Measurements from ENCODE around the gene EYA2. TPM values are rescaled to one million over a fixed set of nuclear protein-coding genes. Genes with fewer than 3 reads are reported as not detected.

EYA2 gene
- total and polyA plus RNA-seq, 4 donors, result 1.6 to 4.4 (median 2.1) TPM

GRCh38 chr20:46865824-46866223 lies 28.8 kb upstream of the EYA2 start:
- 94 to 96% methylated on average over 4 of the region's 4 CpGs for WGBS, 2 donors

DNA sequence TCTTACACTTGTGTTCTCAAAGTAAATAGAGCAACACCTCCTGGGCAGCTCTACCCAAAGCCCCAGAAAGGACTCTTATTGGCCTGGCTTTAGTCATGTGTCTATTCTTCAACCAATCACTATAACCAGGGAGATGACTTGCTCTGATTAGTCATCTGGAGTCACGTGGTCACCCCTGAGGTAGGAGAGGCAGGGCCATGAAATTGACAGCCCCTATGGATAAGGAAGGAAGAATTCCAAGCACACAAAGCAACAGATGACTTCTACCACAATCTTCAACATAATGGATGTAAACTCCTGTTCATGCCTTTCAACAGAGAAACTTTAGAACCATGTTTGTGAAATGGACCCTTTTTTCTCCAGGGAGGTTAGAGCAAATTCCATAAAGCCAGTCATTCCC lies 24.6 kb upstream of the EYA2 start:
- H3K4me1 ChIP-seq (ENCODE audit: control insufficient read depth in 5 of 5, insufficient read depth in 5 of 5, low read length in 5 of 5), result no peaks in the 10 kb centered on the region
- H3K4me3 ChIP-seq, result no peak overlapping the region
- no peaks in the 10 kb centered on the region for H3K36me3 ChIP-seq (ENCODE audit: control insufficient read depth in 4 of 4, insufficient read depth in 4 of 4, low read length in 4 of 4)
- H3K9ac ChIP-seq (ENCODE audit: insufficient read depth in 1 of 2, low read length in 2 of 2), result no peak overlapping the region
- no peak for TF ChIP-seq CTCF (IDR thresholded peaks at IDR 0.05; ENCODE audit: control extremely low read depth, extremely low read depth)
- DNase-seq (no peak), ATAC-seq (ENCODE audit: insufficient read depth, low FRiP score) (no peak)
- H3K9me3 ChIP-seq (ENCODE audit: control insufficient read depth in 4 of 4, insufficient read depth in 3 of 4, low read length in 3 of 4), result peaks cover 0 to 4% (median under 1%) of the 10 kb centered on the region in 4 donors
- 70 to 88% methylated on average over 1 of the region's 1 CpG for WGBS, 2 donors
- no peak overlapping the region for H3K27ac ChIP-seq (ENCODE audit: low read depth in 1 of 2, low read length in 1 of 2)
- H3K27me3 ChIP-seq (ENCODE audit: control insufficient read depth in 3 of 3, insufficient read depth in 3 of 3, low read length in 2 of 3), result no peaks in the 10 kb centered on the region

More at GRCh38 chr20:46865824-46866223, 28.8 kb upstream of the EYA2 start:
- Histone ChIP-seq H3K4me1 (ENCODE audit: control insufficient read depth in 5 of 5, insufficient read depth in 5 of 5, low read length in 5 of 5) (no peaks in the 10 kb centered on the region), H3K27ac (ENCODE audit: low read depth in 1 of 2, low read length in 1 of 2) (no peak overlapping the region), H3K9me3 (ENCODE audit: control insufficient read depth in 4 of 4, insufficient read depth in 3 of 4, low read length in 3 of 4) (peaks cover 0 to 6% (median 2%) of the 10 kb centered on the region in 4 donors), H3K9ac (ENCODE audit: insufficient read depth in 1 of 2, low read length in 2 of 2) (no peak overlapping the region), H3K36me3 (ENCODE audit: control insufficient read depth in 4 of 4, insufficient read depth in 4 of 4, low read length in 4 of 4) (no peaks in the 10 kb centered on the region), H3K27me3 (ENCODE audit: control insufficient read depth in 3 of 3, insufficient read depth in 3 of 3, low read length in 2 of 3) (no peaks in the 10 kb centered on the region), H3K4me3 (no peak overlapping the region)
- TF ChIP-seq CTCF (IDR thresholded peaks at IDR 0.05; ENCODE audit: control extremely low read depth, extremely low read depth), result no peak
- ATAC-seq (ENCODE audit: insufficient read depth, low FRiP score), result no peak
- no peak for DNase-seq

DNA sequence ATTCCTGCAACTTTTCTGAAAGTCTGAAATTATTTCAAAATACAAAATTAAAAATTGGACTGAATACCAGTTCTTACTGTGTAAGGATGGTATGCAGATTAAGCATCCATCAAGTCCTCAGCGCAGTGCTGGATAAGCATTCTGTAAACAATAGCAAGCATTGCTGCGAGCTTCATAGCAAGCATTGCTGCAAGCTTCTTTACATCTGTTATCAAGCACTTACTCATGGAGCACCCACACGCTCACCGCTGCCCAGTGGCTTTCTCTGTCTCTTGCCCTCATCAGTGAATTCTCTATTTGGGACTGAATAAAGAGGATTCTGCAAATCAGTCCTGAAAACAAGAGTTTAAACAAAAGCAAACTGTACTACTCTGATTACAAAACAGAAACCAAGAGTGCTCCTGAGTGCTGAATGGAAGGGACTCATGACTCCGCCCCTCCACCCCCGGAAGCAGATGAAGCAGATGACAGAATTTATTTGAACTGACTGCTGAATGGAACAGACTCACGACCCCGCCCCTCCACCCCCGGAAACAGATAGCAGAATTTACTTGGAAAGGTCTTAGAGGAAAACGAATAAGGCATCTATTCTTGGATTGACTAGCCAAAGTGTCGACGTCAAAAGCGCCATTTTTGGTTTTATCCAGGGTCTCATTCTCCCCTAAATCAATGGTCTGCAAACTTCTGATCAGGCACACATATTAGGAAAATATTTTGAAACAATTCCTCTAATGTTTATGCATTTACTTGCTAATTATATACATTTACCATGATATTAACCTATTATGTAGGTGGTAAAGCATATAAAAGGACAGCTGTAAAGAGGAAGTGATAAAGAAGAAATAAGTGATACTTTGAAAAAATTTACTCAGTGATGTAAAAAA lies 22.1 kb upstream of the EYA2 start:
- H3K4me1 ChIP-seq (ENCODE audit: control insufficient read depth in 5 of 5, insufficient read depth in 5 of 5, low read length in 5 of 5), result no peaks in the 10 kb centered on the region

More for the DNA sequence above, 22.1 kb upstream of the EYA2 start:
- DNase-seq (peak; percentile 66 to 75 (median 72)), ATAC-seq (ENCODE audit: insufficient read depth, low FRiP score) (no peak)
- Histone ChIP-seq H3K4me3 (no peak overlapping the region), H3K9ac (ENCODE audit: insufficient read depth in 1 of 2, low read length in 2 of 2) (no peak overlapping the region), H3K9me3 (ENCODE audit: control insufficient read depth in 4 of 4, insufficient read depth in 3 of 4, low read length in 3 of 4) (peaks cover 0 to 4% (median under 1%) of the 10 kb centered on the region in 4 donors), H3K27ac (ENCODE audit: low read depth in 1 of 2, low read length in 1 of 2) (no peak overlapping the region), H3K27me3 (ENCODE audit: control insufficient read depth in 3 of 3, insufficient read depth in 3 of 3, low read length in 2 of 3) (no peaks in the 10 kb centered on the region), H3K36me3 (ENCODE audit: control insufficient read depth in 4 of 4, insufficient read depth in 4 of 4, low read length in 4 of 4) (no peaks in the 10 kb centered on the region)
- TF ChIP-seq CTCF (IDR thresholded peaks at IDR 0.05; ENCODE audit: control extremely low read depth, extremely low read depth), result no peak
- 63 to 72% methylated on average over 13 of the region's 13 CpGs for WGBS, 2 donors
